Liver (tissue), 3 donors: ENCODE results near the gene PROC.

Experiments used
- CTCF ChIP-seq: fragments of 150-350 bp; IDR thresholded peaks from 2 replicates; pipeline ENCODE4 v1.5.1; 2017; ENCODE audit warnings: improper control_type of control experiment, low read depth, low read length; ENCODE audit not compliant: missing input control
- EGR1 ChIP-seq, 2 donors: IDR thresholded peaks; 2 replicates each; pipeline ENCODE4 v1.6.1; 2016 to 2018; ENCODE audit warnings: antibody characterized with exemption in 2 of 2, low read depth in 2 of 2
- GABPA ChIP-seq, 2 donors: IDR thresholded peaks in 1 of 2; conservative IDR thresholded peaks in 1 of 2; 2 replicates each; pipeline ENCODE4 v1.6.1; 2016; ENCODE audit warnings: antibody characterized with exemption in 2 of 2, mild to moderate bottlenecking in 1 of 2, moderate library complexity in 1 of 2
- NR2F2 ChIP-seq: IDR thresholded peaks from 2 replicates; pipeline ENCODE4 v1.6.1; 2016; ENCODE audit warnings: antibody characterized with exemption
- REST ChIP-seq: IDR thresholded peaks from 2 replicates; pipeline ENCODE4 v1.6.1; 2016; ENCODE audit warnings: antibody characterized with exemption, mild to moderate bottlenecking
- TAF1 ChIP-seq: conservative IDR thresholded peaks from 2 replicates; pipeline ENCODE4 v1.6.1; 2016; ENCODE audit warnings: antibody characterized with exemption, mild to moderate bottlenecking
- donor health status: healthy.
- donor health status: healthy.

GRCh38 chr2:127428815-127429109 lies 10.5 kb downstream of the PROC start:
- TF ChIP-seq CTCF: no peak
- TF ChIP-seq TAF1: no peak
- TF ChIP-seq REST: no peak
- TF ChIP-seq EGR1 (IDR thresholded peaks at IDR 0.05; ENCODE audit: low read depth in 2 of 2): no peak
- no peak for TF ChIP-seq GABPA (IDR thresholded peaks at IDR 0.05 in 1 of 2, conservative IDR thresholded peaks at IDR 0.05 in 1 of 2)
- TF ChIP-seq NR2F2: no peak
